ENCODE measurements around the gene MED25.
"Not testable (repeated sequence)": the region's sequence is repeated elsewhere in the genome, so short reads cannot be mapped to it uniquely, and the experiment has no call there.

The MED25 gene

DNA sequence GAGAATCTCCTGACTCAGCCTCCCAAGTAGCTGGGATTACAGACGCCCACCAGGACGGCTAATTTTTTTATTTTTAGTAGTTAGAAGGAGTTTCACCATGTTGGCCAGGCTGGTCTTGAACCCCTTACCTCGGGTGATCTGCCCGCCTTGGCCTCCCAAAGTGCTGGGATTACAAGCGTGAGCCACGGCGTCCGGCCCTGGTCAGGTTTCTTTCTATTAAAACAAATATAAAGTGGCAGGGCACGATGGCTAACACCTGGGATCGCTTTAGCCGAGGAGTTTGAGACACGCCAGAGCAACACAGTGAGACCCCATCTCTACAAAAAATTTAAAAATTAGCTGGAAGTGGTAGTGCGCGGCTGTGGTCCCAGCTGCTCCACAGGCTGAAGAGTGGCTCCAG lies 1.5 kb upstream of the MED25 start:
- no peak for DNase-seq (ENCODE audit: low spot score)

DNA sequence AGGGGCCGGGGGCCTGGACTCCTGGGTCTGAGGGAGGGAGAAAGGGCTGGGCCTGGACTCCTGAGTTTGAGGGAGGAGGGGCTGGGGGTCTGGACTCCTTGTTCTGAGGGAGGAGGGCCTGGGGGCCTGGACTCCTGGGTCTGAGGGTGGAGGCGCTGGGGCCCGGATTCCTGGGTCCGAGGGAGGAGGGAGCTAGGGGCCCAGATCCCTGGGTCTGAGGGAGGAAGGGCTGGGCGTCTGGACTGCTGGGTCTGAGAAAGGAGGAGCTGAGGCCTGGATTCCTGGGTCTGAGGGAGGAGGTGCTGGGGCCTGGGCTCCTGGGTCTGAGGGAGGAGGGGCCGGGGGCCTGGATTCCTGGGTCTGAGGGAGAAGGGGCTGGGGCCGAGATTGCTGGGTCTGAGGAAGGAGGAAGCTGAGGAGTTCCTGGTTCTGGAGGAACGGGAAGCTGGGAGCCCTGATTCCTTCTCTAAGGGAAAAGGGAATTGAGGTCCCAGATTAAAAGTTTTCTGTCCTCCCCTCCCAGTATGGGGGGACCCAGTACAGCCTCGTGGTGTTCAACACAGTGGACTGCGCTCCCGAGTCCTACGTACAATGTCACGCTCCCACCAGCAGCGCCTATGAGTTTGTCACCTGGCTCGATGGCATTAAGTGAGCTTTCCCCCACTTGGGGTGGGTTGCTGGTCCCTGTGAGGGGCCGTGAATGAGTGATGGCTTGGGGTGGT lies 721 bp downstream of the MED25 start:
- no peak for DNase-seq (ENCODE audit: low spot score)

DNA sequence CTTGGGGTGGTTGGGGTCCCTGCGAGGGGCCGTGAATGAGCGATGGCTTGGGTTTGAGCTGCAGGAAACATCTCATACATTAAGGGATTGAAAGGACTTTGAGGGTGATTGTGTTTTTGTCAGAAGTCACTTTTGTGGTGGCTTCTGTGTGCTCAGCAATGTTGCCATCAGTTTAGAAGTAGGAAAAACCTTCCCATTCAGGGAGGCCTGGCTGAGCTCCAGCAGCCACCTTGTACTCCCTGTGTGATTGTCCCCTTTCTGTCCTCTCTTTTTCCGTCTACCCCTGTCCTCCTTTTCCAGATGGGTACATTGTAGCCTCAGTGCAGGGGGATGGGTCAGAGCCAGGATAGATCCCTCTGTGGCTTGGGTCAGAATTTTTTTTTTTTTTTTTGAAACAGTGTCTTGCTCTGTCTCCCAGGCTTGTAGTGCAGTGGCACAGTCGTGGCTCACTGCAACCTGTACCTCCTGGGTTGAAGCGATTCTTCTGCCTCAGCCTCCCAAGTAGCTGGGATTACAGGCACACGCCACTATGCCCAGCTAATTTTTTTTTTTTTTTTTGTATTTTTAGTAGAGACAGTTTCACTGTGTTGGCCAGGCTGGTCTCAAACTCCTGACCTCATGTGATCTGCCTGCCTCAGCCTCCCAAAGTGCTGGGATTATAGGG lies 1.5 kb downstream of the MED25 start:
- not testable (repeated sequence) for DNase-seq (ENCODE audit: low spot score)

DNA sequence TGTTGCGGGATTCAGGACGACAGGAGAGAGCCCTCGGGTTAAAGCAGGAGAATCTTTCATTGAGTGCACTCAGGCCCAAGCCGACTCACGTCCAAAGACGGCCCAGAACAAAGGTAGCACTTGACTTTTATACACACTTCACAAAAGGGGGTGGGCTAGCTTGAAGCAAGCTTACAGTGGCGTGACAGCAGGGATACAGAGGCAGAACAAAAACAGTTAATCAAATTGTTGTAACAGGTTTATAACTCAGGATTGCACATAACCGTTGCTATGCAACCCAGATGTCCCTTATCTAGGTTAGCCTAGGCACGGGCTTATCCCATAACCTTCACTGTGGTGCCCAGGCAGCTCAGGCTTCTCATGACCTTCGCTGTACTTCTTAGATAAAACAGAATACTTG lies 2.0 kb downstream of the MED25 start:
- no peak for DNase-seq (ENCODE audit: low spot score)

DNA sequence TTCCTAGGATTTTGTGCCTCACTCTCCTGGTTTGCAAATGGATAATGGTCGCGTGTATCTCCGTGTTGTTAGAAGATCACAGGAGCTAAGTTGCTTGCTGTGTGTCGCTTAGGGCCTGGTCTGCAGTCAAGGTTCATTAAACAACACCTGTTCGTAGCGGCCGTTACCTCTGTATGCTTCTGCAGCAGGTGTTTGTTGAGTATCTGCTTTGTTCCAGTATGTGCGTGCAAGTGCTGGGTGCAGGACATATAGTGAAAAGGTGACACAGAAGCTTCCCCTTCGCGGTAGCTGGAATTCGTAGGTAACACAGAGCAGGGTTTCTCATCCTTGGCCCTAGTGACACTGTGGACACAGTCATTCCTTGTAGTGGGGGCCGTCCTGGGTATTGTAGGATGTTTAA lies 5.4 kb downstream of the MED25 start:
- DNase-seq (ENCODE audit: low spot score), result peak; percentile 56

DNA sequence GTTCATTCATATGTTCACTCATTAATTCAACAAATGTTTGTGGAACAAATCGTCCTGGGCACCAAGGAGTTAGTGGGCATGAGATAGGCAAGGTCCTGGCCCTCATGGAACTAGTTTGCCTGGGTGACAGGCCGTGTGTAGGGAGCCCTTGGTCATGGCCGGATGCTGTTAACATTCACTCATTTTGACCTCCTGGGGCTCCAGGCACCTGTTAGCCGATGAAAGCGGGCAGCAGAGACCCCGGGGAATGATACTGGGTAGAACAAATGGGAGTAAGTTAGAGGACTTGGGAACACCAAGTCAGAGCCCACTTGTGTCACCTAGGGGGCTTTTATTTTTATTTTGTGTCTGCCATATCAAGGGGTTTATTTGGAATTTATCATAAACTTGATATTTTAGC lies 6.6 kb downstream of the MED25 start:
- no peak for DNase-seq (ENCODE audit: low spot score)

DNA sequence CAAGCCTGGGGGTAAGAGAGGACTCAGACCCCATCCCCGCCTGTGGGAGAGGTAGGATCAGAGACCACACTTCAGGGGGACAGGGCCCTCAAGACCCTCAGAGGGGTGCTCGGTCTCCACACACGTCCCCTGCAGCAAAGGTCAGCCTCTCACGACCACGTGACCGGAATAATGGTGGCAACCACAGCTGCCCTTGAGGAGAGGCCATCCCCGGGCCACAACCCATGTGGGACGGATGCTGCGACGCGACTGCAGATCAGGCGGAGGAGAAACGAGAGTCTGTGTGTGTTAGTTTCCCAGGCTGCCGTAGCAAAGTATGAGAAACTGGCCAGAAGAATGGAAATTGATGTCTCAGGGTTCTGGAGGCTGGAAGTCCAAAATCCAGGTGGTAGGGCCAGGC lies 8.9 kb downstream of the MED25 start:
- DNase-seq (ENCODE audit: low spot score), result no peak

DNA sequence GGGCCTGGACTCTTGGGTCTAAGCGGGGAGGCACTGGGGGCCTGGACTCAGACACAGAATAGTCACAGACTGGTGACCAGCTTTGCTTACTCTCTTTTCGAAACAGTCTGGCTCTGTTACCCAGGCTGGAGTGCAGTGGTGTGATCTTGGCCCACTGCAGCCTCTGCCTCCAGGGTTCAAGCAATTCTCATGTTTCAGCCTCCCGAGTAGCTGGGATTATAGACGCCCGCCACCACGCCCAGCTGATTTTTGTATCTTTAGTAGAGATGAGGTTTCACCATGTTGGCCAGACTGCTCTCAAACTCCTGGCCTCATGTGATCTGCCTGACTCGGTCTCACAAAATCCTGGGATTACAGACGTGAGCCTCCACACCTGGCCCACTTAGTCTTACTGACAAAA lies 11.1 kb downstream of the MED25 start:
- DNase-seq (ENCODE audit: low spot score), result no peak

DNA sequence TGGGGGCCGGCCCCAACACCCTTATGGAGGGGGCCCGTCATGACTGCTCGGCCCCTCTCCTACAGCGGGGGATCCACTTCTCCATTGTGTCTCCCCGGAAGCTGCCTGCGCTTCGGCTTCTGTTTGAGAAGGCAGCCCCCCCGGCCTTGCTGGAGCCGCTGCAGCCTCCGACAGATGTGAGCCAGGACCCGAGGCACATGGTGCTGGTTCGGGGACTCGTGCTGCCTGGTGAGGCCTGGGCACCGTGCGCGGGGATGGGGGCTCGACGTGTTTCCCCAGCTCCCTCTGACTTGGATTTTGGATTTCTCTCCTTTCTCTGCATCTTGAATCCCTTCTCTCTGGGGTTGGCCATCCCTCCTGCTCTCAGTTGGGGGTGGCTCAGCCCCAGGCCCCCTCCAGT lies 11.6 kb downstream of the MED25 start:
- DNase-seq (ENCODE audit: low spot score), result no peak

DNA sequence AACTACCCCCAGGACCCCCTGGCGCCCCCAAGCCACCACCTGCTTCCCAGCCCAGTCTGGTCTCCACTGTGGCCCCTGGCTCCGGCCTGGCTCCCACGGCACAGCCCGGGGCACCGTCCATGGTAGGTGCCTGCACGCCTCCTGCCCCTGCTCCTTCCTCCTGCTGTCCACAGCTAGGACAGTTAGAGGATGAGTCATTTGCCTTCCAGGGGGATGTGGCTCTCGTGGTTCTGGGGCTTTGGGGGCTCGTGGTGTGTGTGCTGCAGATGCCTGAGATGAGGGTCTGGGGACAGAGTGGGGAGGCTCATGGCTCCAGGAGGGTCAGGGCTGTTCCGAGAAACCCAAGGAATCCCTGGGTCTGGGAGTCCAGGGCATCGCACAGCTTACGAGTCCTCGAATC lies 12.7 kb downstream of the MED25 start:
- DNase-seq (ENCODE audit: low spot score), result no peak

DNA sequence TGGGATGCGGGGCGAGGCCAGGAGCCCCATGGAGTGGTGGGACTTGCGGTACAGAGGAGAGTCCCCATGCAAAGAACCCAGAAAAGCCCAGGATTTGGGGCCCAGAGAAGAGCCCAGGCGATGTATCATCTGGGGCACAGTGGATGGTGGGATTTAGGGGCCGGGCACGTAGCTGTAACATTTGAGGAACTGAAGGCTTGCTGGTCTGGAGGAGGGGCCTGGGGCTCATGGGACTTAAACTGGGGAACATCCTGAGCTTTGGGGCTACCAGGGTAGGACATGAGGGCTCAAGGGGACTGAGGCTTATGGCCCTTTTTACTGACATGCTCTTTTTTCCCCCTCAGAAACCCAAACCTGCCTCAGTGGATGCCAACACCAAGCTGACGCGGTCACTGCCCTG lies 13.5 kb downstream of the MED25 start:
- no peak for DNase-seq (ENCODE audit: low spot score)

DNA sequence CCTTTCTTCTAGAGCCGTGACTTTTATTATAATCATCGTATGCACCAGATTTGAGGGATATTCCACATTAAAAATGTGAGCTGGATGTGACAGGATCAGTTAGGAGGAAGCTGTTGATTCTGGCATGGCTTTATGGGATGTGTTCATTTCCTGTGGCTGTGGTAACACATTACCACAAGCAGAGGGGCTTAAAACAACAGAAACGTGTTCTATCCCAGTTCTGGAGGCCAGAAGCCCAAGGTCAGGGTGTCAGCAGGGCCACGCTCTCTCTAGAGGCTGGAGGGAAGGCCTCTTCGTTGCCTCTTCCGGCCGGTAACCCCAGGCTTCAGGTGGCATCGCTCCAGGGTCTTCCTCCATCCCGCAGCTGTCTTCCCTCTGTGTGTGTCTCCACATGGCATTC lies 14.5 kb downstream of the MED25 start:
- DNase-seq (ENCODE audit: low spot score), result no peak

DNA sequence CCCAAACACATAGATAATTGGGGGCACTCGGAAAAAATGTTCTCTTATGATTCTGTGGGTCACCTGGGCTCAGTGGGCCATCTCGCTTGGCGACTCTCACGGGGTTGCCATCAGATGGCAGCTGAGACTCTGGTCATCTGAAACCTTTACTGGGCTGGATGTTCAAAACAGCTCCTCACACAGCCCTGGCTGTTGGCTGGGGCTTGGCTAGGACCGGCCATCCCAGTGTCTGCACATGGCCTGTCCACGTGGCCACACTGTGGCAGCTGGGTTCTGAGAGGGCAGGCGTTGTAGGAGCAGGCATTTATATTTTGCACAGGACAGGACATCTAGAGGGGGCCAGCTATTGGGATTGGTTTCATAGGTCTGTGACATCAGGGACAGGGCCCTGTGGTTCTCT lies 15.5 kb downstream of the MED25 start:
- DNase-seq (ENCODE audit: low spot score), result no peak

DNA sequence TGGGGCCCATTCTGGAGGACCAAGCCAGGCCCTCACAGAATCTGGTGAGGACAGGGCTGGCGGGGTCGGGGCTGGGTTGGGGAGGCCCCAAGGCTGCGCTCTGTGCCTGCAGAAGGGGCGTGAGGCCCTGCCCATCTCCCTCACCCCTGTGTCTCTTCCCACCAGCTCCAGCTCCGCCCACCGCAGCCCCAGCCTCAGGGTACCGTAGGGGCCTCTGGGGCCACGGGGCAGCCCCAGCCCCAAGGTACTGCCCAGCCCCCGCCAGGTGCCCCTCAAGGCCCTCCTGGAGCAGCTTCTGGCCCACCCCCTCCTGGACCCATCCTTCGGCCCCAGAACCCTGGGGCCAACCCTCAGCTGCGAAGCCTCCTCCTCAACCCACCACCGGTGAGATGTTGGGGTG lies 17.5 kb downstream of the MED25 start:
- DNase-seq (ENCODE audit: low spot score), result no peak

DNA sequence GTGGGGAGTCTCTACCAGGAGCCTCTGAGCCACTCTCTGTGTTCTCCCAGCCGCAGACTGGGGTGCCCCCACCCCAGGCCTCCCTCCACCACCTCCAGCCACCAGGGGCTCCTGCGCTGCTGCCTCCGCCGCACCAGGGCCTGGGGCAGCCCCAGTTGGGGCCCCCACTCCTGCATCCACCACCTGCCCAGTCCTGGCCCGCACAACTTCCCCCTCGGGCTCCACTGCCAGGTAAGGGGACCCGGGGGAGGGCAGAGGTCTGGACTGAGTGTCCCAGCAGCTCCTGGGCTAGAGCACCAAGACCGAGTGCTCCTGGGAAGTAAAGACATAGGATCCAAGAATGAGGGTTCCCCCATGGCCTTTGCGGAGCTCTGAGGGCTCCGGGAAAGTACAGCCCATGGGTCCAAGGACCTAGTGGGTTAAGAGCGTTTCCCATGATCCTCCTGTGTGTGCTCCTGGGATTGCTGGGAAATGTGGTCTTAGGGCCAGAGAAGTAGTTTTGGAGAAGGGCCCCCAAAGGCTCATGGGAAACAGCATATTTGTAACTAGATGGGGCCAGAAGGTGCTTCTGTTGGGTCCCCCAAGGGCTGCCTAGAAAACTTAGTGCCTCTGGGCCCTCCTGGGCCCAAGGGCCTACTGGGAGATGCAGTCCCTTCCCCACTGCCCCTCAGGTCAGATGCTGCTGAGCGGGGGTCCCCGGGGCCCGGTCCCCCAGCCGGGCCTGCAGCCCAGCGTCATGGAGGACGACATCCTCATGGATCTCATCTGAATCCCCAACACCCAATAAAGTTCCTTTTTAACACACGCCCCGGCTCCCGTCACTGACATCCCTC lies 18.3 kb downstream of the MED25 start:
- no peak for DNase-seq (ENCODE audit: low spot score)

DNA sequence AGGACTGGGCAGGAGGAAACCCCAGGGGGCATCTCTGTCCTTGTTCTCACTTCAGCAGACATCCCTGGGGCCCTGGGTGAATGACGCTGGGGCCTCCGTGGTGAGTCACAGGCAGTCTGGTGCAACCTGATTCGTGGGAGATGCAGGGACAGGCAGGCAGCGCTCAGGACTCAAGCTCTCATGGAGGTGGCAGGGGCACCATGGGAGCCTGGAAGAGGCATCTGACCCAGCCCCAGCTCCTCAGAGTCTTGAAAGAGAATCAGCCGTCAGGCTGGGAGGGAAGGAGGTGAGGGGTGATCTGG lies 18.9 kb downstream of the MED25 start:
- DNase-seq (ENCODE audit: low spot score), result no peak

DNA sequence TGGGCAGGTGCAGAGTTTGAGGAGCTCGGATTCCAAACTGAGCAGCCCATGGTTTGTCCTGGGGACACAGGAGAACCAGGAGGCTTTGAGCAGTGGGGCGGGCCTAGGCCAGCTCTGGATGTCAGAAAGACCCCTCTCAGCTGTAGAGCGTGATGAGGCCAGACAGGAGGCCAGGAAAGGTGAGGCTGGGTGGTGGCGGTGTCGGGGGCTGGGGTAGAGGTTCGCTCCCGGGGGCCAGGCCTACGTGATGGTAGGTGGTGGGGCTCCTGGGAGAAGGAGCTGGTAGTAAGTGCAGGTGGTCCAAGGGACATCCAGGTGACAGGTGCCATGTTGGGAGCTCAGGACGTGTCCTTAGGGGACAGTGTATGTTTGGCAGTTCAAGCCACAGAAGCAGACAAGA lies 19.3 kb downstream of the MED25 start:
- no peak for DNase-seq (ENCODE audit: low spot score)

DNA sequence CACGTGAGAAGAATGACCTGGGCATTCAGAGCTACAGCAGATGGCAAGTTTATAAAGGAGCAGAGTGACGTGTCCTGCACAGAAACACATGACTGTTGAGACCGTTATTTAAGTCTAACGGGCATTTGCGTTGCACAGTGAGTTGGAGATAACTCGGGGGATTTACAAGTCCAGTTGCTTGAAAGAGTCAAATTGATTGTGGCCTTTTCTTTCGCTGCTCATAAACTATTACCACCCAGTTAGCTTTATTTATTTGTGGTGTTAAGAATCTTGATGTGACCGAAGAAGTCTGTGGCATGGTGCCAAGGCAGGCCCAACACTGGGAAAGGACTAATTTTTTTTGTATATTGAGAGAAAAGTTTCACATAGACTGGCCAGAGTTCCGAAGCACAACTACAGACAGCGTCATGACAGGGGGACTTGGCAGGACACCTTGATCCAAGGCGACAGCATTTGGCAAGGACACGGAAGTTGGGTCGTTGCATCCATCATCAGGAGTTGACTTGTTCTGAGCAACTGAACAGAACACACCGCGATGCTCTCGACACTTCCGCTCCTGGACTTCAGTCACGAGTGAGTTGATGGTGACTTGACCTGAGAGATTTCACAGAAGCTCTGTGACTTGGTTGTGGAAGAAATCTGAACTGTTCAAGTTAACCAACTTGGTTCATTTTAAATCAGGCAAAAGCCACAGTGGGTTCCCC lies 20.9 kb downstream of the MED25 start:
- no peak for DNase-seq (ENCODE audit: low spot score)

DNA sequence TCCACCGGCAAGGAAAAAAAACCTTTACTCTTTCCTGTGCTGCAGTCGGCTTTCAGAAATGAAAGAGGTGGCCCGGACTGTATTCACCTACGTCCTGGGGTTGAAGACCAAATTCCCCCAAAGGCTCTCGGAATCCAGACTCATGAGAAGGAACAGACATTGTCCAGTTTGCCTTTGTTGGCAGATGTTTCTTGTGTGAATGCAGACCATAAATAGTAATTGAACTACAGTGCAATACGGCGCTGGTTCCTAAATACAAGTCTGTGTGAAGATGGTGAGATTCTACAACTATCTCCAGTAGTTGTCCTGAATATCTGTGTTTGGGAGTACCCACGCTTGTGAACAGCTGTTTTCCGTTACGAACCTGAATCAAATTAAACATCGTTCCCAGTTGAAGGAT lies 21.6 kb downstream of the MED25 start:
- DNase-seq (ENCODE audit: low spot score), result no peak

DNA sequence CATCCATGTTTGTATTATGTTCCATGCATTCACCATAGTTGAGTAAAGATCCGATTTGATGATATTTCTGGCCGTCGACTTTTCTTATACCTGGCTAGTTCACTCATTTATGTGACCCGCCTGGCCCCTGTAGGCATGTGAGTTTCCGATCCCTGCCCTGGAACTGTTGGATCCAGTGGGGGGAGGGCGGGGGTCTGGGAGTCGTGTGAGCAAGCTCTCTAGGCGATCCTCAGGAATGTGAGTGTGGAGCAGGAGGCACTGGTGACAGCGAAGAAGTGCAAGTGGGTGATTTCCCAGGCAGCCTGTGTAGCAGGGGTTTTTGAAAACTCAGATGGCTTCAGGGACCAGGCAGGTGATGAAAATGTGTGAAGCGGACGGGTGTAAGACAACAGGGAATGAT lies 22.2 kb downstream of the MED25 start:
- no peak for DNase-seq (ENCODE audit: low spot score)

DNA sequence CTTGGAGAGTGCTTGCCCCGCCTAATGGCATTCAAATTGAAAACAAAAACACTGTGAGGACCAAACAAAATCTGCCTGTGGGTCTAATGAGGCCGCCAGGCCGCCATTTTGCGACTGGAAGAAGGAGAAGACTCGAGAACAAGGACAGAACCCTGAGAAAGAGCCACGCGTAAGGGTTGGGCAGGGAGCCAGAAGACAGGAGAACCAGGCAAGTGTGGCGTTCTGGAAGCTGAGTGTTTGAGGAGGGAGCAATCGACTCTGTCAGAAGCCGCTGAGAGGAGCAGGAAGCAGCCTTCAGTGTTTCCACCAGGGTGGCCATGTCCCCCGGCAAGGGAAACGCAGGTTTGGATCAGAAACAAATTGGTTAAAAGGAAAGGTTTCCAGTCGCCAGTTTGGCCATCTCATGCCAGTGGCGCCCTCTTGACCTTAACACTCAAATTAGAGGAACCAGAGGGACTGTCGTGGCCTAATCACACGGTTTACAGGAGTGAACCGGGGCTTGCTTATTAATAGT lies 22.7 kb downstream of the MED25 start:
- DNase-seq (ENCODE audit: low spot score), result no peak

DNA sequence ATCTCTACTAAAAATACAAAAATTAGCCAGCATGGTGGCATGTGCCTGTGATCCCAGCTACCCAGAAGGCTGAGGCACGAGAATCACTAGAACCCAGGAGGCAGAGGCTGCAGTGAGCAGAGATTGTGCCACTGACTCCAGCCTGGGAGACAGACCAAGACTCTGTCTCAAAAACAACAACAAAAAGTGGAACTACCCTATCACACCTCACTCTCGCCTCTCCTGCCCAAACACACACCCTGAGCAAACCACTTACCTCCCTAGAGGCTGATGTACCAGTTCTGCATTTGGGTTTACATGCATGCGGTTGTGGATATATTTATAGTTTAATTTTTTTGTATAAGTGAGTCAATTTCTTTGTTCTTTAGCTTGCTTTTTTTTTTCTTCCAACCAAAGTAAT lies 25.2 kb downstream of the MED25 start:
- DNase-seq (ENCODE audit: low spot score), result peak; percentile 39

Measured in NAMALWA (cell line).